Natural killer cell (primary cell): ENCODE data around the gene BCAS3. TPM values are rescaled to one million over a fixed set of nuclear protein-coding genes. Genes with fewer than 3 reads are reported as not detected.

Source experiments
- ATAC-seq, 3 donors: fragments of 150-1000 bp in 2 of 3; fragments of 200-7000 bp in 1 of 3; cut with Tn5 transposase; 1 replicate in 1 of 3; 2 replicates in 2 of 3; pipeline ENCODE4 v1.10.0; 2021; ENCODE audit warnings: mild to moderate bottlenecking in 2 of 3, moderate library complexity in 2 of 3
- DNase-seq, 2 donors: peaks; one replicate each; pipeline versions ENCODE4 v3.0.0 to v3.0.0-alpha.2; 2013 to 2021; ENCODE audit warnings: mixed read lengths in 1 of 2
- H3K27ac ChIP-seq: one replicate; pipeline ENCODE4 v1.5.1; 2013; ENCODE audit warnings: mild to moderate bottlenecking, low read length
- H3K27me3 ChIP-seq: one replicate; pipeline ENCODE4 v1.6.1; 2013; ENCODE audit warnings: low read length; ENCODE audit not compliant: control insufficient read depth, insufficient read depth
- H3K36me3 ChIP-seq: one replicate; pipeline ENCODE4 v1.6.1; 2013; ENCODE audit warnings: low read length; ENCODE audit not compliant: control insufficient read depth, insufficient read depth
- H3K4me1 ChIP-seq: one replicate; pipeline ENCODE4 v1.6.1; 2013; ENCODE audit warnings: low read length; ENCODE audit not compliant: control insufficient read depth, insufficient read depth
- H3K4me3 ChIP-seq: one replicate; pipeline ENCODE4 v1.5.1; 2013; ENCODE audit warnings: low read length
- H3K9me3 ChIP-seq: one replicate; pipeline ENCODE4 v1.6.1; 2013; ENCODE audit warnings: low read length; ENCODE audit not compliant: control insufficient read depth, insufficient read depth
- H3K27ac Mint-ChIP-seq, 2 donors: one replicate each; pipeline ENCODE4 v1.8.0; 2022; ENCODE audit warnings: mild to moderate bottlenecking in 2 of 2, mixed read lengths in 2 of 2, moderate library complexity in 1 of 2
- H3K27me3 Mint-ChIP-seq, 2 donors: one replicate each; pipeline ENCODE4 v1.8.0; 2022; ENCODE audit warnings: low read depth in 2 of 2, mixed read lengths in 2 of 2
- H3K36me3 Mint-ChIP-seq: one replicate; pipeline ENCODE4 v1.8.0; 2022; ENCODE audit warnings: mixed read lengths
- H3K4me1 Mint-ChIP-seq, 2 donors: one replicate each; pipeline ENCODE4 v1.8.0; 2022; ENCODE audit warnings: mixed read lengths in 2 of 2
- H3K4me3 Mint-ChIP-seq: one replicate; pipeline ENCODE4 v1.8.0; 2022; ENCODE audit warnings: mild to moderate bottlenecking, moderate library complexity, mixed read lengths
- H3K9me3 Mint-ChIP-seq, 2 donors: one replicate each; pipeline ENCODE4 v1.8.0; 2022; ENCODE audit warnings: mixed read lengths in 2 of 2
- WGBS: methylation state at CpG from one replicate; pipeline ENCODE4 v1.1.7; 2013; ENCODE audit warnings: missing lambda C conversion rate; ENCODE audit not compliant: insufficient coverage; 5-methylcytosine and 5-hydroxymethylcytosine counted together
- intact Hi-C: fragments of 100-400 bp; cut with micrococcal nuclease; formaldehyde crosslinking; loops from one replicate; pipeline ENCODE4 v1.14.2; 2022
- total RNA-seq, 4 donors: library from RNA; stranded (reverse); fragments of 120-200 nt in 1 of 4; gene quantifications; one replicate each; pipeline versions ENCODE4 v1.2.3 to v1.2.4, GENCODE V29; 2013 to 2022
- TF ChIP-seq, protein P1 (sequence below): fragments of 200-600 bp; IDR thresholded peaks from one replicate; pipeline ENCODE4 v1.8.0; 2022; ENCODE audit warnings: antibody characterized with exemption

BCAS3 gene
- total RNA-seq, 3 donors from 2014 or later (not counting 1 experiment from before 2014, with no cell fraction given): 60.5 to 87.8 (median 72.0) TPM

- DNase-seq (no peak), ATAC-seq (no peak)
- H3K4me1 ChIP-seq: no peaks in the 10 kb centered on the region
- H3K27ac ChIP-seq: no peak overlapping the region
- intact Hi-C loops: no loop called here
- H3K4me3 Mint-ChIP-seq: no peak overlapping the region
- H3K4me1 Mint-ChIP-seq: no peaks in the 10 kb centered on the region
- WGBS: 98% methylated on average over 5 of the region's 5 CpGs
- no peaks in the 10 kb centered on the region for H3K9me3 Mint-ChIP-seq
- H3K36me3 Mint-ChIP-seq: no peaks in the 10 kb centered on the region
- H3K9me3 ChIP-seq: no peaks in the 10 kb centered on the region
- H3K27ac Mint-ChIP-seq: no peak overlapping the region
- no peaks in the 10 kb centered on the region for H3K27me3 ChIP-seq
- TF ChIP-seq, protein P1, sequence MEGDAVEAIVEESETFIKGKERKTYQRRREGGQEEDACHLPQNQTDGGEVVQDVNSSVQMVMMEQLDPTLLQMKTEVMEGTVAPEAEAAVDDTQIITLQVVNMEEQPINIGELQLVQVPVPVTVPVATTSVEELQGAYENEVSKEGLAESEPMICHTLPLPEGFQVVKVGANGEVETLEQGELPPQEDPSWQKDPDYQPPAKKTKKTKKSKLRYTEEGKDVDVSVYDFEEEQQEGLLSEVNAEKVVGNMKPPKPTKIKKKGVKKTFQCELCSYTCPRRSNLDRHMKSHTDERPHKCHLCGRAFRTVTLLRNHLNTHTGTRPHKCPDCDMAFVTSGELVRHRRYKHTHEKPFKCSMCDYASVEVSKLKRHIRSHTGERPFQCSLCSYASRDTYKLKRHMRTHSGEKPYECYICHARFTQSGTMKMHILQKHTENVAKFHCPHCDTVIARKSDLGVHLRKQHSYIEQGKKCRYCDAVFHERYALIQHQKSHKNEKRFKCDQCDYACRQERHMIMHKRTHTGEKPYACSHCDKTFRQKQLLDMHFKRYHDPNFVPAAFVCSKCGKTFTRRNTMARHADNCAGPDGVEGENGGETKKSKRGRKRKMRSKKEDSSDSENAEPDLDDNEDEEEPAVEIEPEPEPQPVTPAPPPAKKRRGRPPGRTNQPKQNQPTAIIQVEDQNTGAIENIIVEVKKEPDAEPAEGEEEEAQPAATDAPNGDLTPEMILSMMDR: no peak
- no peaks in the 10 kb centered on the region for H3K36me3 ChIP-seq
- H3K27me3 Mint-ChIP-seq: no peaks in the 10 kb centered on the region
- H3K4me3 ChIP-seq: no peak overlapping the region
Measured at GRCh38 chr17:61338874-61339478, 661.3 kb downstream of the BCAS3 start.

DNA sequence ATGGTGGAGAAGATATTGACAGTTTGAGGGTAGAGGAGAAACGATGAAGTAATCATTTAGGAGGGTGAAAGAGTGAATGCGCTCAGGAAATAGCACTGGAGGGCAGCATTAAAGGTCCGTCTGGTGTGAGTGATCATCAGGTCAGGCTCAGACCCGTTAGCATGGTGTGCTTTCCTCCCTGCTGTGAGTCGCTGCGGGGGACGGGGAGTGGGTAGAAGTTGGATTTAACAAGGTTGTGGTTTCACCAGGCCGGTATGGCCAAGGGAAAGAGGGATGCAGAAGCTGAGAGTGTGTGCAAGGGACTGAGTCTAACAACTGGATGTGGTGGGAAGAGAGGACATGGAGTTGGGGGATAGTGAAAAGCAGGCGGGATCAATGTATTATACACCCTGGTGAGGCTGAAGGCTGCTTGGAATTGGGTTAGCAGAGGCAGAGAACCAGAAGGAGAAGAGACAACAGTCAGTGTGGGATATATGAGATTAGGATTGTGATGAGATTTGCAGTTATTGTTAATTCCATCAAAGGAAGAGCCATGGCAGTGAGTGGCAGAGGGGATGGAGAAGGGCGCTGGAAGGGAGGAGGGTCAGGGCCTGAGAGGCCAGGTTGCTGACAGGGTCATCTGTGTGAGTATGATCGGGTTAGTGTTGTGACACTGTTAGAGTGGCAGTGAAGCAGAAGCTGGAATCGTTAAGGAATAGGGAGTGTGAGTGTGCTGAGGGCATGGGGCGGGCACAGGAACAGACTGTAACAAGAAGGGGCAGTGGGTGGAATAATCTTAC lies 663.0 kb downstream of the BCAS3 start:
- ATAC-seq (no peak), DNase-seq (no peak)
- no peaks in the 10 kb centered on the region for H3K4me1 Mint-ChIP-seq
- Histone ChIP-seq H3K27me3 (no peaks in the 10 kb centered on the region), H3K36me3 (no peaks in the 10 kb centered on the region), H3K27ac (no peak overlapping the region), H3K4me1 (no peaks in the 10 kb centered on the region), H3K9me3 (no peaks in the 10 kb centered on the region), H3K4me3 (no peak overlapping the region)
- no peak overlapping the region for H3K27ac Mint-ChIP-seq
- 92% methylated on average over 13 of the region's 13 CpGs for WGBS
- H3K9me3 Mint-ChIP-seq: no peaks in the 10 kb centered on the region
- no peaks in the 10 kb centered on the region for H3K27me3 Mint-ChIP-seq
- no peaks in the 10 kb centered on the region for H3K36me3 Mint-ChIP-seq
- no peak overlapping the region for H3K4me3 Mint-ChIP-seq
- intact Hi-C loops: no loop called here
- TF ChIP-seq, protein P1: no peak

- H3K9me3 ChIP-seq: no peaks in the 10 kb centered on the region
- DNase-seq: no peak
- H3K36me3 ChIP-seq: no peaks in the 10 kb centered on the region
- Mint-ChIP-seq H3K4me1 (no peaks in the 10 kb centered on the region), H3K4me3 (no peak overlapping the region), H3K27me3 (no peaks in the 10 kb centered on the region), H3K27ac (no peak overlapping the region), H3K9me3 (no peaks in the 10 kb centered on the region), H3K36me3 (no peaks in the 10 kb centered on the region)
- H3K27me3 ChIP-seq: no peaks in the 10 kb centered on the region
- H3K27ac ChIP-seq: no peak overlapping the region
- TF ChIP-seq, protein P1: no peak
- no peak for ATAC-seq
- H3K4me1 ChIP-seq: no peaks in the 10 kb centered on the region
- WGBS: 75% methylated on average over 4 of the region's 6 CpGs
- intact Hi-C loops: no loop called here
- no peak overlapping the region for H3K4me3 ChIP-seq
Measured at GRCh38 chr17:61343576-61343975, 665.9 kb downstream of the BCAS3 start.
